H9 (cell line): ENCODE results near the gene RIPOR1. TPM values are rescaled to one million over a fixed set of nuclear protein-coding genes. Genes with fewer than 3 reads are reported as not detected.

Experiments
- DNase-seq: peaks from one replicate; pipeline ENCODE4 v3.0.0-alpha.2; 2017
- H2AFZ ChIP-seq: one replicate; pipeline ENCODE4 v1.6.1; 2013; ENCODE audit warnings: mild to moderate bottlenecking, low read length, control low read depth, moderate library complexity
- H2AK5ac ChIP-seq: 2 replicates; pipeline ENCODE4 v1.6.1; 2013; ENCODE audit warnings: low read length, control low read depth, mixed read lengths; ENCODE audit not compliant: insufficient read length
- H2BK120ac ChIP-seq: one replicate; pipeline ENCODE4 v1.6.1; 2013; ENCODE audit warnings: low read depth, mild to moderate bottlenecking, low read length, control low read depth, inconsistent platforms; ENCODE audit not compliant: poor library complexity, severe bottlenecking
- H2BK12ac ChIP-seq: 2 replicates; pipeline ENCODE4 v1.6.1; 2013; ENCODE audit warnings: low read length, control low read depth, mixed read lengths, low read depth; ENCODE audit not compliant: insufficient read length
- H2BK15ac ChIP-seq: 2 replicates; pipeline ENCODE4 v1.6.1; 2013; ENCODE audit warnings: low read depth, low read length, control low read depth
- H2BK20ac ChIP-seq: one replicate; pipeline ENCODE4 v1.6.1; 2013; ENCODE audit warnings: low read depth, mild to moderate bottlenecking, low read length, control low read depth, inconsistent platforms; ENCODE audit not compliant: poor library complexity, severe bottlenecking
- H2BK5ac ChIP-seq: 2 replicates; pipeline ENCODE4 v1.6.1; 2013; ENCODE audit warnings: low read length, control low read depth, mixed read lengths; ENCODE audit not compliant: insufficient read length
- H3K14ac ChIP-seq: 2 replicates; pipeline ENCODE4 v1.6.1; 2013; ENCODE audit warnings: low read length, control low read depth; ENCODE audit not compliant: insufficient read depth
- H3K18ac ChIP-seq: 2 replicates; pipeline ENCODE4 v1.6.1; 2013; ENCODE audit warnings: low read depth, mild to moderate bottlenecking, mixed read lengths, low read length, control low read depth; ENCODE audit not compliant: insufficient read length
- H3K23ac ChIP-seq: 2 replicates; pipeline ENCODE4 v1.6.1; 2013; ENCODE audit warnings: low read length, control low read depth, mixed read lengths, low read depth; ENCODE audit not compliant: insufficient read length
- H3K23me2 ChIP-seq: 2 replicates; pipeline ENCODE4 v1.6.1; 2013; ENCODE audit warnings: low read depth, mild to moderate bottlenecking, mixed read lengths, low read length, control low read depth; ENCODE audit not compliant: insufficient read length, poor library complexity, severe bottlenecking
- H3K27ac ChIP-seq: 2 replicates; pipeline ENCODE4 v1.5.1; 2013; ENCODE audit warnings: low read length, control low read depth, mixed read lengths, low read depth; ENCODE audit not compliant: insufficient read length
- H3K27me3 ChIP-seq: 2 replicates; pipeline ENCODE4 v1.6.1; 2013; ENCODE audit warnings: low read length, control low read depth, inconsistent platforms; ENCODE audit not compliant: insufficient read depth
- H3K4ac ChIP-seq: 2 replicates; pipeline ENCODE4 v1.6.1; 2013; ENCODE audit warnings: low read depth, mild to moderate bottlenecking, control low read depth, inconsistent platforms, low read length, moderate library complexity
- H3K4me1 ChIP-seq: 2 replicates; pipeline ENCODE4 v1.6.1; 2013; ENCODE audit warnings: low read length, control low read depth, inconsistent platforms; ENCODE audit not compliant: insufficient read depth
- H3K4me2 ChIP-seq: 2 replicates; pipeline ENCODE4 v1.6.1; 2013; ENCODE audit warnings: low read length, control low read depth, mixed read lengths; ENCODE audit not compliant: insufficient read length, insufficient read depth
- H3K56ac ChIP-seq: 2 replicates; pipeline ENCODE4 v1.6.1; 2013; ENCODE audit warnings: low read depth, mild to moderate bottlenecking, mixed read lengths, low read length, control low read depth; ENCODE audit not compliant: insufficient read length
- H3K79me1 ChIP-seq: 2 replicates; pipeline ENCODE4 v1.6.1; 2013; ENCODE audit warnings: low read depth, mild to moderate bottlenecking, moderate library complexity, low read length, control low read depth, inconsistent platforms; ENCODE audit not compliant: insufficient read depth, poor library complexity, severe bottlenecking
- H3K79me2 ChIP-seq: 2 replicates; pipeline ENCODE4 v1.6.1; 2013; ENCODE audit warnings: low read length, control low read depth, inconsistent platforms; ENCODE audit not compliant: insufficient read depth
- H3K9ac ChIP-seq: 2 replicates; pipeline ENCODE4 v1.6.1; 2013; ENCODE audit warnings: low read length, control low read depth, mixed read lengths; ENCODE audit not compliant: insufficient read length; ENCODE audit errors: extremely low read depth
- H3K9me3 ChIP-seq: one replicate; pipeline ENCODE4 v1.6.1; 2013; ENCODE audit warnings: low read depth, low read length, inconsistent platforms; ENCODE audit not compliant: control insufficient read depth
- H3T11ph ChIP-seq: one replicate; pipeline ENCODE4 v1.6.1; 2013; ENCODE audit warnings: mild to moderate bottlenecking, low read length, control low read depth, inconsistent platforms
- H4K20me1 ChIP-seq: one replicate; pipeline ENCODE4 v1.6.1; 2013; ENCODE audit not compliant: control insufficient read depth, insufficient read length, insufficient read depth
- H4K5ac ChIP-seq: 2 replicates; pipeline ENCODE4 v1.6.1; 2013; ENCODE audit warnings: low read depth, mild to moderate bottlenecking, mixed read lengths, low read length, control low read depth; ENCODE audit not compliant: insufficient read length
- H4K8ac ChIP-seq: replicated peaks from 2 replicates; pipeline ENCODE4 v1.6.1; 2013; ENCODE audit warnings: low read length, control low read depth, mixed read lengths, low read depth; ENCODE audit not compliant: insufficient read length
- H4K91ac ChIP-seq: 2 replicates; pipeline ENCODE4 v1.6.1; 2013; ENCODE audit warnings: low read depth, mild to moderate bottlenecking, moderate library complexity, mixed read lengths, low read length, control low read depth; ENCODE audit not compliant: insufficient read length
- H3K27ac Mint-ChIP-seq, 3 experiments: 2 replicates in 2 of 3; 3 replicates in 1 of 3; pipeline ENCODE4 v1.8.0; 2020 to 2021; ENCODE audit warnings: mixed read lengths in 3 of 3, mild to moderate bottlenecking in 1 of 3, moderate library complexity in 1 of 3
- H3K27me3 Mint-ChIP-seq: 2 replicates; pipeline ENCODE4 v1.8.0; 2021; ENCODE audit warnings: low read depth, mild to moderate bottlenecking, moderate library complexity, mixed read lengths
- H3K36me3 Mint-ChIP-seq, 3 experiments: 2 replicates in 2 of 3; 3 replicates in 1 of 3; pipeline ENCODE4 v1.8.0; 2020 to 2021; ENCODE audit warnings: low read depth in 3 of 3, mixed read lengths in 3 of 3; ENCODE audit not compliant: insufficient read depth in 1 of 3
- H3K4me1 Mint-ChIP-seq, 2 experiments: 2 replicates each; pipeline ENCODE4 v1.8.0; 2020; ENCODE audit warnings: mixed read lengths in 2 of 2
- H3K4me3 Mint-ChIP-seq, 2 experiments: 2 replicates in 1 of 2; 3 replicates in 1 of 2; pipeline ENCODE4 v1.8.0; 2020 to 2021; ENCODE audit warnings: mild to moderate bottlenecking in 2 of 2, mixed read lengths in 2 of 2, moderate library complexity in 1 of 2
- H3K9me3 Mint-ChIP-seq, 2 experiments: 2 replicates in 1 of 2; 3 replicates in 1 of 2; pipeline ENCODE4 v1.8.0; 2020; ENCODE audit warnings: mild to moderate bottlenecking in 2 of 2, mixed read lengths in 2 of 2, moderate library complexity in 1 of 2
- total RNA-seq: library from RNA; stranded (reverse); gene quantifications from 2 replicates; pipeline ENCODE4 v1.2.1, GENCODE V29; 2021
- TF ChIP-seq, protein P1 (sequence below): fragments of 200-600 bp; sonication (generic); conservative IDR thresholded peaks from 3 replicates; pipeline ENCODE4 v1.8.0; 2021; ENCODE audit warnings: antibody characterized with exemption, mild to moderate bottlenecking

RIPOR1 gene
- total RNA-seq, 1 experiment from 2014 or later: 14.3 TPM

DNA sequence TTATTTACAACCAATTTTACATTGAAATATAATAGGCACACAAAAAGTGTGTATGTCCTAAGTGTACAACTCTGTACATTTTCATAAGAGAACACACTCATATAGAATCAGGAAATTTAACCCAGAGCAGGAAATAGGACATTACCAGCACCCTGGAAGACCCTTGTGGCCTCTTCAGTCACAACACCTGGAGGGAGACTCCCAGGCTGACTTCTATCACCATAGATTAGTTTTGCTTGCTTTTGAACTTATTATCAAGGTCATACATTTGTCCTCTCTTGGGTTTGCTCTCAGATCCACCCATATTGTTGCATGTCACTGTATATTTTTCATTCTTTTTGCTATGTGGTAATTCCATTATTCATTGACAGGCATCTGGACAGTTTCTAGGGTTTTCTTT, 5.8 kb downstream of the RIPOR1 start:
- TF ChIP-seq, protein P1, sequence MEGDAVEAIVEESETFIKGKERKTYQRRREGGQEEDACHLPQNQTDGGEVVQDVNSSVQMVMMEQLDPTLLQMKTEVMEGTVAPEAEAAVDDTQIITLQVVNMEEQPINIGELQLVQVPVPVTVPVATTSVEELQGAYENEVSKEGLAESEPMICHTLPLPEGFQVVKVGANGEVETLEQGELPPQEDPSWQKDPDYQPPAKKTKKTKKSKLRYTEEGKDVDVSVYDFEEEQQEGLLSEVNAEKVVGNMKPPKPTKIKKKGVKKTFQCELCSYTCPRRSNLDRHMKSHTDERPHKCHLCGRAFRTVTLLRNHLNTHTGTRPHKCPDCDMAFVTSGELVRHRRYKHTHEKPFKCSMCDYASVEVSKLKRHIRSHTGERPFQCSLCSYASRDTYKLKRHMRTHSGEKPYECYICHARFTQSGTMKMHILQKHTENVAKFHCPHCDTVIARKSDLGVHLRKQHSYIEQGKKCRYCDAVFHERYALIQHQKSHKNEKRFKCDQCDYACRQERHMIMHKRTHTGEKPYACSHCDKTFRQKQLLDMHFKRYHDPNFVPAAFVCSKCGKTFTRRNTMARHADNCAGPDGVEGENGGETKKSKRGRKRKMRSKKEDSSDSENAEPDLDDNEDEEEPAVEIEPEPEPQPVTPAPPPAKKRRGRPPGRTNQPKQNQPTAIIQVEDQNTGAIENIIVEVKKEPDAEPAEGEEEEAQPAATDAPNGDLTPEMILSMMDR: 0 out of 3 replicates have a peak, but pooled peaks have one; percentile 23
- DNase-seq: no peak
- no peak overlapping the region for H3K4ac ChIP-seq
- H3K4me1 Mint-ChIP-seq: peaks cover 19 to 29% of the 10 kb centered on the region in 2 experiments
- H3K27me3 Mint-ChIP-seq: peaks cover 94% of the 10 kb centered on the region
- H3K9ac ChIP-seq: no peak overlapping the region
- H3K56ac ChIP-seq: no peak overlapping the region
- peaks cover 0 to 4% (median 0%) of the 10 kb centered on the region in 3 experiments; a peak in 1 of 7 replicates for H3K36me3 Mint-ChIP-seq
- peaks cover 19% of the 10 kb centered on the region for H3K23me2 ChIP-seq
- no peak overlapping the region for H2BK120ac ChIP-seq
- no peak overlapping the region for H2AK5ac ChIP-seq
- H4K20me1 ChIP-seq: peaks cover 5% of the 10 kb centered on the region
- no peak overlapping the region for H3K4me3 Mint-ChIP-seq
- H3K18ac ChIP-seq: no peak overlapping the region
- H3K27me3 ChIP-seq: peaks cover 70% of the 10 kb centered on the region; the same call in 1 of the 2 replicates
- H2BK5ac ChIP-seq: no peak overlapping the region
- no peak overlapping the region for H4K8ac ChIP-seq
- no peak overlapping the region for H3T11ph ChIP-seq
- no peaks in the 10 kb centered on the region for H3K79me2 ChIP-seq
- H2BK20ac ChIP-seq: no peak overlapping the region
- H3K4me2 ChIP-seq: no peak overlapping the region
- H4K5ac ChIP-seq: no peak overlapping the region
- H3K79me1 ChIP-seq: no peaks in the 10 kb centered on the region
- no peak overlapping the region for H3K14ac ChIP-seq
- H3K4me1 ChIP-seq: peaks cover 2% of the 10 kb centered on the region; the same call in 1 of the 2 replicates
- H2AFZ ChIP-seq: no peak overlapping the region
- H3K23ac ChIP-seq: no peak overlapping the region
- no peaks in the 10 kb centered on the region for H3K9me3 ChIP-seq
- H2BK12ac ChIP-seq: no peak overlapping the region
- peaks cover 0 to 4% of the 10 kb centered on the region in 2 experiments; a peak in 2 of 5 replicates for H3K9me3 Mint-ChIP-seq
- H2BK15ac ChIP-seq: no peak overlapping the region
- H3K27ac ChIP-seq: no peak overlapping the region
- no peak overlapping the region for H4K91ac ChIP-seq
- no peak overlapping the region for H3K27ac Mint-ChIP-seq
